Glomerular visceral epithelial cell (primary cell): ENCODE measurements around the gene STAC2.
"Not testable (repeated sequence)": the region's sequence is repeated elsewhere in the genome, so short reads cannot be mapped to it uniquely, and the experiment has no call there.

ENCODE experiments used
- DNase-seq: peaks from one replicate; pipeline ENCODE4 v3.0.0-alpha.2; 2016; ENCODE audit errors: extremely low spot score

The STAC2 gene

DNA sequence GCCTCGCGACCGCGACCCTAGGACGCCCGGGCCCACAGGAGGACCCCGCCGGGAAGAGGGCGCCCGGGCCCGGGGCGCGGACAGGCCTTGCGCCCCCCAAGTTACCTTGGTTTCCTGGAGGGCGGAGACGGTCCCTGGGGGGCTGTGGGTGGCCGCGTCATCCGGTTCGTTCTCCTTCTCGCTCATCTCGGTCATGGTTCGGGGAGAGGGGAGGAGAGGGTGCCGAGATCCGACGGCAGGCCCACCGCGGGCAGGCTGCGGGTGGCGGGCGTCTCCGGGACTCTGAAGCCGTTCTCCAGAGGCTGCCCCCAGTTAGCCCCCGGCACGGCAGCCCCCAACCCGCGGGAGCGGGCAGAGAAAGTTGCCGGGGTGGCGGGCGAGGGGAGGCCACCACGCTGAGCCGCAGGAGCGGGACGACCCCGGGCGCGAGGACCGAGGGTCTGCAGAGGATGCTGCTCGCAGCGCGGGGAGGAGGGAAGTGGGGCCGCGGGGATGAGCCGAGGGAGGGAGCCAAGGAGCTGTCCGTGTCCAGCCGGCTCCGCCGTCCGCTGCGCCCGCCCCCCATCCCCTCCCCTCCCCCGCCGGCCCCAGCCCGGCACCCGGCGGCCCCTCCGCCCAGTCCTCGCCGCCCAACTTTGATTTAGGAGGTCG lies at the start of gene STAC2:
Gene STAC2 (minus strand): TSS at position 638 of the 651 bp plus-strand sequence. CDS start 443 bp downstream, at position 195.
- no peak for DNase-seq

DNA sequence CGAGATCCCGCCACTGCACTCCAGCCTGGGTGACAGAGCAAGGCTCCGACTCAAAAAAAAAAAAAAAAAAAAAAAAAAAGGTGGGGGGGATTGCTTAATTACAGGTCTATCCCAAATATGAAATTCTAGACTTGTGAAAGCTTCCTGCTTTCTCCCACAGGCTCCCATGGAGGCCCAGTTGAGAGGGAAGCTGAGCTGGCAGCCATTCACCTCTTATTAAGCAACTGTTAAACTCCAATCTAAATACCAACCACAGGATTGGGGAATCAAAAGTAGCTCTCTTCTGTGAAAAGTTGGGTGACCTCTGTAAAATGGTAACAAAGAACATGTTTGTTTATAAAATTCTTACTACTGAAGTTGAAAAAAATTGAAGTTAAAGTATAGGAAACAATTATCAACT lies 45.8 kb upstream of the STAC2 start:
- DNase-seq, result no peak

- peak; percentile 37 for DNase-seq
These were observed 45.2 kb upstream of the STAC2 start for GRCh38 chr17:39270923-39271322.

DNA sequence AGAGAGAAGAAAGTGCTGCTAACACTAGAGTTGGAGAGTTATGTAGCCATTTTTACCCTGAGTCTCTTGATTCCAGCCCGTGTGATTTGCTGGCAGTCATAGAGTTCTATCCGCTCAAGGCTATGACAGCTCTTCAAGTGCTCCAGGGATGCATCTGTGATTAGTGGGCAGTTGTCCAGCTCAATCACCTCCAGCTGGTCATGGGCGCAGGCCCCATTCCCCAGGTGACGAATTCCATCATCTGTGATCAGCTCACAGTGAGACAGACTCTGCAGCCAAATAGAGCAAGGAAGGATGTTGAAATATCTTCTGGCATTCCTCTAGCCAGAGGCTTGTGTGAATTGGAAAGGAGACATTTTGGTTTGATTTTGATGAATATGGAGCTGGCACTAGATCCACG lies 38.4 kb upstream of the STAC2 start:
- no peak for DNase-seq

DNA sequence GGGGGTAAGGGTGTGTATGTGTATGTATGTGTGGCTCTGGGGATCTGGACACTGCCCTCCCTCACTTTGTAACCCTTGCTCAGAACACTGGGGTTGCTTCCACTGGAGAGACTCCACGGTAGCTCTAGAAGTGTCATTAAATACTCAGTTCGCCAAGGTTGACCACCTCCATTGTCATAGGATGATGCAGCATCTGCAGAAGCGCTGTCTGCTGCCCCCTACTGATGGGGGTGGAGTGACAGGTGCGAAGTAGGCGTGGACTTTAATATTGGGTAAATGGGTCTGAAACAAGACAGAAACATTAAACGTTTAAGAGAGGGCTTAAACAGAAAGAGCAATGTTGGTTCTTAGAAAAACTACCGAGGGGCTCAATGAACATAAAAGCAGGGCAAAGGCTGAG lies 35.5 kb upstream of the STAC2 start:
- no peak for DNase-seq

- DNase-seq, result no peak
These were observed 27.2 kb upstream of the STAC2 start for GRCh38 chr17:39252788-39253460.

GRCh38 chr17:39251997-39252396 lies 26.3 kb upstream of the STAC2 start:
- DNase-seq, result no peak

DNA sequence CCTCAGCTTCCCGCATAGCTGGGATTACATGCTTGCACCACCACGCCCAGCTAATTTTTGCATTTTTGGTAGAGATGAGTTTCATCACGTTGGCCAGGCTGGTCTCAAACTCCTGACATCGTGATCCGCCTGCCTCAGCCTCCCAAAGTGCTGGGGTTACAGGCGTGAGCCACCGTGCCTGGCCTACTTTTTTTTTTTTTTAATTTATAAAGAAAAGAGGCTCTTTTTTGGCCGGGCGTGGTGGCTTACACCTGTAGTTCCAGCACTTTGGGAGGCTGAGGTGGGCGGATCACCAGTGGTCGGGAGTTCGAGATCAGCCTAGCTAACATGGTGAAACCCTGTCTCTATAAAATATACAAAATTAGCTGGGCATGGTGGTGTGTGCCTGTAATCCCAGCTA lies 24.3 kb upstream of the STAC2 start:
- DNase-seq, result not testable (repeated sequence)

- no peak for DNase-seq
These were observed 20.5 kb upstream of the STAC2 start for GRCh38 chr17:39246274-39246673.

DNA sequence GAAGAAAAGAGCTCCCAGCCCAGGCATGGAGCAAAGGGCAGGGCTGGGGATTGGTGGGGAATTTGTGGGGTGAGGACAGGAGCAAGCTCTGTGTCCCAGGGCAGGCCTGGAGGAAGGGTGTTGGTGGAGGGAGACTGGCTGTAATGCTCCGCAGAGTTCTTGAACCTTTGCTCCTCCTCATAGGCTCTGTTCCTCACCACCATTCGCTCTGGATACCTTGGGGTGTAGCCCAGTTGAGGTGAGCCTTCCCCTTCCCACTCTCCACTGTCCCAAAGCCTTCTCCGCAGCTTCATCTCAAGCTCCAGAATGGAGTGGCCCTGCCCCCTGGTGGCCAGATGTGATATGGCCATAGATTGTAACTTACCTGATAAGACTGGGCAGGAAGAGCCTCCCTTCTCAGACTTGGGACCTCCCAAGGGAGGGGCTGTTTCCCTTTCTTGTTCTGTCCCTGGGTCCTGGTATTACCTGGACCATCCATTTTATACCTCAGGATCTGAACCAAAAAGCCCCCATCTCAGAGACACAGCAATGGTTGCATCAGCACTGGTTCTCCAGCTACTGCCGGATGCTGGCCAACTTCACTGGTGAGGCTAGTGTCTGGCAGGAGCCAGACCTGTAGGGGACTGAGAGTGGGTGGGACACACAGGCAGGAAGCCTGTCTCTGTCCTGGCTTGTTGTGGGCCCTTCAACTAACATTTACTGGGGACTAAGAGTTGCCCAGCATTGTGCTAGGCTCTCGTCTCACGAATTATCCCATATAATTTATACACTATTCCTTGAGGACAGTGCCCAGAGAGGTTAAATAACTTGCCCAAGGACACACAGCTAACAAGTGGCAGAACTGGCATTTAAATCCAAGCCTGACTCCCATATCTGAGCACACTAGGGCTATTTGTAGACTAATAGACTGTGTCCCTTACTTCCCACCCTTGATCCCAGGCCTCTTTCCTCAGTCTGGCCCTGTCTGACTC lies 19.1 kb upstream of the STAC2 start:
- DNase-seq, result peak; percentile 84

DNA sequence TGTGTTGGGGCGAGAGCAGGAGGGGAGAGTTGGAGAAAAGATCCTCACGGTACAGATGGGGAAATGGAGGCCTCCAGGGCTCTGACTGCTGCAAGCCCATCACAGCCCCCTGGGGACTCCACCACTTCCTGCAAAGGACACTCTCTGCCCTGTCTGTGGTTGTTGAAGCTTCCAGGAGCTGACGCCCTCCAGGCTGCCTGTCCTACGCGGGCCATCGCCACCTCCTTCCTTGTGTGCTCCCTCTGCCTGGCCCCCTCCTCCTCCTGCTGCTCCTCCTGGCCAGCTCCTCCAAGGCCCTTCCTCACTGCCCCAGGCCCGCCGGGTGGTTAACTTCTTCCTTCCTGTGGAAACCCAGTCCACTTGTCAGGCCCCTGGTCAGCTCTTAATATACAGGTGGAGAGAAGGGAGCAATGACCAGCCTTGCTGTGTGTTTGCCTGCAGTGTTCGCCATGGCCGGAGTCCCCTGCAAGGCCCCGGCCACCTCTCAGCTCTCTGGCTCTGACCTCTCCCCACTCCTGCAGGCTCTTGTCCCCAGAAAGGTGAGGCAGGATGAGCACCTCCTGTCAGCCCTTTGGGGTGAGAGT lies 18.4 kb upstream of the STAC2 start:
- no peak for DNase-seq

GRCh38 chr17:39243155-39243554 lies 17.4 kb upstream of the STAC2 start:
- no peak for DNase-seq

DNA sequence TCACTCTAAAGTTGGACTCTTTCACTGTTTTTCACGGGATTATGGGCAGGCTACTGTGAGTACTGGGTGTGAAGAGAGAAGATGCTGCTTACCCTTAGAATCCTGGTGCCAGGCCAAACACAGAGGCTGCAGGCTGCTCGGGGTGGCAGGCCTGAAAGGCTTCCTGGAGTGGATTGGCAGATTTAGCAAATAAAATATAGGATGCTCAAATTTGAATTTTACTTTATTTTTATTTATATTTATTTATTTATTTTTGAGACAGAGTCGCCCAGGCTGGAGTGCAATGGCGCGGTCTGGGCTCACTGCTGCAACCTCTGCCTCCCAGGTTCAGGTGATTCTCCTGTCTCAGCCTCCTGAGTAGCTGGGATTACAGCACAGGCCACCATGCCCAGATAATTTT lies 14.9 kb upstream of the STAC2 start:
- no peak for DNase-seq

DNA sequence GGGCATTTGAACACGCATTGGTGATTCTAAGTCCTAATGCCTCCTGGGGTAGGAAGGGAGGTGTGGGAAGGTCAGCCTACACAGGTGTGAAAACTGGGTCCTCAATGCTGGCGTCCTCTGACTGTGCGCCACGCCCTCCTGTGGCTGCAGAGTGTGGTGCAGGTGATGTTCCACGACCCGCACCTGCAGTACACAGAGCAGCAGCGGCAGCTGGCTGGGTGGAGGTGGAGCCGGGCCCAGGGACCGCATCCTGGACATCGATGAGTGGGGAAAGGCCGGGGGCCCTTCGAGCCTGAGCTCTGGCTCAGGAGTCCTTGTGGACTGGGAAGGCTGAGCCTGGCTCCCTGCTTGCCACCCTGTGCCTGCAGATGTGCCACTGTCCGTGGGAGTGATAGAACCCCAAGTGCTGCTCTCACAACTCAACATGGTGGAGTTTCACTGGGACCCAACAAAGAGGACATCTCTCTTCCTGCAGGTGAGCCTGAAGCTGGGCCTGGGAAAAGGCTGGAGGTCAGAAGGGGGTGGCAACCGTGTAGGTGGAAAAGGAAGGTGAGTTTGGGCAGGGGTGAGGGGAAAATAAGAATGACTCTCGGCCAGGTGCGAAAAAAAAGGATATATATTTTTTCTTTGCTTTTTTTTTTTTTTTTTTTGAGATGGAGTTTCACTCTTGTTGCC lies 14.0 kb upstream of the STAC2 start:
- peak; percentile 37 for DNase-seq

DNA sequence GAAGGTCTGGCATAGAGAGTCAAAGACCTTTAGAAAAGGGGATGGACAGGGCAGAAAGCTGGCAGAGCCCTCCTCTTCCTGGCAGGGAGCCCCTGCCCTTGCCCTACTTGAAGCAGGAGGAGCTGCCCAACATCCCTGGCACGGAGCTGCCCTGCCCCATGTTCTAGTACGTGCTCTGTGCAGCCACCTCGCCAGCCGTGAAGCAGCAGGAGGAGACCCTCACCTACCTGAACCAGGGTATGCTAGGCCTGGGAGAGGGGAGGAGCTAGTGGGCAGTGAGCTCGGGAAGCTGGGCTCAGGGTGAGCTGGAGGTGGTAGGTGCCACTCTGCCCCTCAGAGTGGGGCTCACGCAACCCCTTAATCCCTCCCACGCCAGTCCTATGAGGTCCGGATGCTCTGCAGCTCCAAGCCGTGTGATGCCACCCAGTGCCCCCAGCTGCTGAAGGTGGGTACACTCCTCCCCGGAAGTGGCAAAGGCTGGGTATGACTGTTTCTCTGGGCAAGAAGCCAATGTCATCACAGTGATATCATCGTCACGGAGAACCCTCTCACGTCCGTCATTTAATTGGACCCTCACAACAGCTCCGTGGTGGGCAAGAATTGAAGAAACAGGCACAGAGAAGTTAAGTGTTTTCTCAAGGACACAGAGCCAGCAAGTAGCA lies 12.7 kb upstream of the STAC2 start:
- peak; percentile 87 for DNase-seq

DNA sequence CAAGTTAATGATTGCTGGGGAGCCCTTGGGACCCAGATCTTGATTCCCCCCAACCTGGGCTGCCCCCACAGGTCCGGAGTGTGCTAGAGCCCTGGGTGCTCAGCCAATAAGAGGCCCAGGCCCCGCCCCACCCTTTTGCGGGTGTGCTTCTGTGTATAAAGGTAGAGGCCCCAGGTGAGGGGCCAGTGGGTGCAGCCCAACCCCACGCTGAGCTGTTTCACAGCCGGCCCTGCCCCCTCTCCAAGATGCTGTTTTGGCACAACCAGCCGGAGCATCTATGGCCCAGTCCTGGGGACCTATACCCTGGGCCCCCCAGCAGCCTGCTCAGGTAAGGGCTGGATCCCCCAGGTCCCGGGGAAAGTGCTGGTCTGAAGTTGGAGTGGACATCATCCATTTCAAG lies 11.8 kb upstream of the STAC2 start:
- no peak for DNase-seq

DNA sequence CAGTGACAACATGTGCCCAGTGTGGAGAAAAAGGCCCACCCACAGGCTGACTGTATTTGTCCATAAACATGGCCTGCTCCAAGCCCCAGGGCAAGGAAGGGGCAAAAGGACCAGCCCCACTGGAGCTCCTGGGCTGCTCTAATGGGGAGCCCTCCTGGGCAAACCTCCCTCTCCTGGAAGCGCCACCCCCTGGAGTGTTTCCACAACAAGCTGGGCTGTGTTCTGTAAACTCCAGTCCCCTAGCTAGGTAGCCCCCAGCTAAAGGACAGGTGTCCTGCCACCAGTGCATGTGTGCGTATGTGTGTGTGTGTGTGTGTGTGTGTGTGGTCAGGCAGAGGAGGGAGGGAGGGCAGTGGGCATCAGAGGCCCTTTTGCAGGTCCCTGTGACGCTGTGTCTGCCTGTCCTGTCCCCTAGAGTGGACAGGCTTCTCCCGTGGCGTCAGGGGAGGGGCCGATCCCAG lies 11.3 kb upstream of the STAC2 start:
- DNase-seq, result no peak

GRCh38 chr17:39236450-39236927 lies 10.7 kb upstream of the STAC2 start:
- no peak for DNase-seq

DNA sequence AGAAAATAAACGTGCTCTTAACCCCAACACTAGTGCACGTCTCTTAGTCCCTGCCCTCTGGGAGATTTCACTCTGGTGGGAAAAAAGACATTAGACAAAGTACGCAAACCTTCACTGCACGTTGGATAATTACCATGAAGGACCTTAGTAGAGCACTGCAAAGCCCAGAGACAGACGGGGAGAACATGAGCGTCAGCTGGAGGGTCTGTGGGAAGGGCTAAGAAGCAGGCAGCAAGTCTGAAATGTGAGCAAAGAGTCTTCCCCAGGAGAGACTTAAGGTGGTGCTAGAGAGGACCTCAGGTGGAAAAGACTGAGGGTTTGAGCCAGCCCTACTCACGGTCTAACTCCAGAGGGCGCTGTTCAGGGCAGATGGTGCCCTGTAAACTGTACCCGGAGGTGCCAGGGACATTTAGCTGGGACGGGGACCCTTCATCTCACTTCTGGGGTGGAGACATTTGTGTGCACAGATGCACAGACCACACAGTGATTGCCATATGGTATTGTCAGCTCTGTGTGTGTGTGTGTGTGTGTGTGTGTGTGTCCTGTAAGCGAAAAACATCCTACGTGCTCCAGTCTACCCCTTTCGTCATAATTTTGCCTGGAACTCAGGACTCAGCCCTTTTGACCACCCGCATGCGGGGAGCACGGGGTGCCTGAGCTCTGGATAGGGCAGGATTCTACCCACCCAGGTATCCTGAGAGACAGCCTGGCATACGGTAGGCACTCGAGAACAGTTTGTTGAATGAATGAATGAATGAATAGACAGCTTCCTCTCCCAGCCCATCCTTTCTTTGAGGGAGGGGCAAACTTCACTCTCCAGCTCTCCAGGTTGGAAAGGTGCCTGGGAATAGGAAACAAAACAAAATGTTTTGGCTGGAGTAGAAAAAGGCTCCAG lies 10.1 kb upstream of the STAC2 start:
- peak; percentile 63 for DNase-seq
